ENCODE results near the gene IPPK. TPM values are rescaled to one million over a fixed set of nuclear protein-coding genes. Genes with fewer than 3 reads are reported as not detected.

The IPPK gene
- polyA plus RNA-seq, 4 donors = 3.0 to 6.8 (median 4.7) TPM

DNA sequence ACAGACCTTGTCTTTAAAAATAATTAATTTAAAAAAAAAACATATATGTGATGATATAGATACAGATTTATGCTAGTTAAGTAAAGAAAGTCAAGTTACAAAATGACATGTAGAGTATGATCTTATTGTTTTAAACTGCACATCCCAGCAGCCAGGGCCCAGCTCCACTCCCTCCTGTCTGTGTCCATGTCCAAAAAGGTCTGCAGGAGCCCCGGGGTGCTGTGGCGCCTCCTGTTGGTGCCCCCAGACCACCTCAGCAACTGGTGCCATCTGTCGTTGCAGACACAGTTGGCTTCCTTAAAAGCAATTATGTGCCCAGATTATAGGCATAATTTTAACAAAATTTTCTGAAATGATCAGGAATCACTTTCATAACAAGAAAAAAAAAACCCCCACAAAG, 33.3 kb downstream of the IPPK start:
- no peaks in the 10 kb centered on the region for H3K27me3 ChIP-seq (ENCODE audit: control insufficient read depth in 3 of 3, insufficient read depth in 3 of 3, low read length in 3 of 3)
- WGBS, 3 donors = 85 to 96% (median 91%) methylated on average over 3 of the region's 3 CpGs
- H3K4me3 ChIP-seq (ENCODE audit: low read depth in 1 of 3, low read length in 3 of 3) = no peak overlapping the region
- no peak for DNase-seq
- H3K9me3 ChIP-seq (ENCODE audit: control insufficient read depth in 2 of 2, insufficient read depth in 1 of 2, low read depth in 1 of 2, low read length in 1 of 2) = no peaks in the 10 kb centered on the region
- H3K27ac ChIP-seq (ENCODE audit: low read depth in 1 of 3, low read length in 2 of 3) = no peak overlapping the region
- FAIRE-seq = no peak
- no peaks in the 10 kb centered on the region for H3K4me1 ChIP-seq (ENCODE audit: control insufficient read depth in 3 of 3, insufficient read depth in 2 of 3, low read depth in 1 of 3, low read length in 2 of 3)
- H3K36me3 ChIP-seq (ENCODE audit: control insufficient read depth in 3 of 3, insufficient read depth in 2 of 3, low read depth in 1 of 3, low read length in 3 of 3) = peaks cover 19 to 87% (median 26%) of the 10 kb centered on the region in 3 donors

DNA sequence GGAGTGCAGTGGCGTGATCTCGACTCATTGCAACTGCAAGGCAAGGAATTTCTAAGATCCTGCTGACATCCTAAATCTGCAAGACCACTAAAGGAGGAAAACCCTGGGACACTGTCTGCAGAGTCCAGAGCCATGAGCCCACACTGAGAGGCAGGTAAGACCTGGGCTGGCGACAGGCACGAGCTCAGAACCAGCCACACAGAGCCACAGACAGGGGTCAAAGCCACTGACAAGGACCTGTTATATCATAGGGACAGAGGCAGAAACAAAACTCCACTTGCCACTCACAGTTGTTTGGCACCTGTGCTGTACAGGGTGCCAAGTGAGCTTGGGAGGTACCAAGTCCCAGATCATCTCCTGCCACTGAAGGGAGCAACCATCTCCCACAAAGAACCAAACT, 34.2 kb downstream of the IPPK start:
- no peaks in the 10 kb centered on the region for H3K4me1 ChIP-seq (ENCODE audit: control insufficient read depth in 3 of 3, insufficient read depth in 2 of 3, low read depth in 1 of 3, low read length in 2 of 3)
- peaks cover 18 to 80% (median 21%) of the 10 kb centered on the region in 3 donors for H3K36me3 ChIP-seq (ENCODE audit: control insufficient read depth in 3 of 3, insufficient read depth in 2 of 3, low read depth in 1 of 3, low read length in 3 of 3)
- no peak overlapping the region for H3K27ac ChIP-seq (ENCODE audit: low read depth in 1 of 3, low read length in 2 of 3)
- H3K9me3 ChIP-seq (ENCODE audit: control insufficient read depth in 2 of 2, insufficient read depth in 1 of 2, low read depth in 1 of 2, low read length in 1 of 2) = no peaks in the 10 kb centered on the region
- no peak overlapping the region for H3K4me3 ChIP-seq (ENCODE audit: low read depth in 1 of 3, low read length in 3 of 3)
- DNase-seq = no peak
- H3K27me3 ChIP-seq (ENCODE audit: control insufficient read depth in 3 of 3, insufficient read depth in 3 of 3, low read length in 3 of 3) = no peaks in the 10 kb centered on the region
- no peak for FAIRE-seq
- 93 to 94% (median 93%) methylated on average over 4 of the region's 4 CpGs for WGBS, 3 donors

DNA sequence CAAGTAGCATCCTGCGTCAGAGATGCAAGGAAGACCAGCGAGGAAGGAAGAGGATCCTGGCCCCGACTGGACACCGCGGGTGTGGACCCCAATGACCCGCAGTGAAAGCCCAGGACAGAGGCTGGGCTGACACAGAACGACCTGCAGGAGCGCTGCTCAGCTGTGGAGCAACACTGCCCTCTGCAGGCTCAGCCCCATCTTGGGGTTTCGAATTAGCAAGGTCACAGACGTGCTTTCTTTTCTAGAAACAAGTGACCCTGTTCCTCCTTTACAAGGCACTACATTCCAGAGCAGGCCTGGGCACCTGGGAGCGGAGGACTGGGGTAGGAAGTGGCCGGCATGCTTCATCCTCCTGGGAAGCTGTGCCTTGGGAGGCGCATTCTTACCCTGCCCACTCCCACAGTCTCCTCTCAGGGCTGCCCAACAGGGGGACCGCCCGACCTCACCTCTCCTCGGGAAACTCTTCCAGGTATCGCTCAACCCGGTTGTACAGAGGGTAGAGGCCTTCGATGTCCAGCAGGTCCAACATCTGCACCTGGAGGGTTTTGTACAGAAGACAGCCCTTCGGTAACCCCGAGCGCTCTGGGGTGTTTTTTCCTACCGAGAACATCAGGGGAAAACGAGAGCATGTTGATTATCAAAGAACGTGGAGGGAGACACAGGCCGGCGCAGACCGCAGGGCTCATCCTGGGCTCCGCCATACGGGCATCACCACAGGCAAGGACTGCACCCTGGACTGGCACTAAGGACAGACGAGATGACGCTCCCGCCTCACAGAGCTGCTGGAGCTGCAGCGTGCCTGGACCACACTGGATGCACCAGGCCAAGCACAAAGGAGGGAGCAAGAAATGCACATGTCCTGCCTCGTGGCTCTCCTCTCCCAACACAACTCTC, 35.0 kb downstream of the IPPK start:
- WGBS, 3 donors = 68 to 69% (median 69%) methylated on average over 35 of the region's 35 CpGs
- DNase-seq (peak; percentile 54 to 83), FAIRE-seq (no peak)
- Histone ChIP-seq H3K9me3 (ENCODE audit: control insufficient read depth in 2 of 2, insufficient read depth in 1 of 2, low read depth in 1 of 2, low read length in 1 of 2) (no peaks in the 10 kb centered on the region), H3K36me3 (ENCODE audit: control insufficient read depth in 3 of 3, insufficient read depth in 2 of 3, low read depth in 1 of 3, low read length in 3 of 3) (peaks cover 14 to 74% (median 15%) of the 10 kb centered on the region in 3 donors), H3K4me1 (ENCODE audit: control insufficient read depth in 3 of 3, insufficient read depth in 2 of 3, low read depth in 1 of 3, low read length in 2 of 3) (no peaks in the 10 kb centered on the region), H3K4me3 (ENCODE audit: low read depth in 1 of 3, low read length in 3 of 3) (no peak overlapping the region), H3K27me3 (ENCODE audit: control insufficient read depth in 3 of 3, insufficient read depth in 3 of 3, low read length in 3 of 3) (no peaks in the 10 kb centered on the region), H3K27ac (ENCODE audit: low read depth in 1 of 3, low read length in 2 of 3) (no peak overlapping the region)

DNA sequence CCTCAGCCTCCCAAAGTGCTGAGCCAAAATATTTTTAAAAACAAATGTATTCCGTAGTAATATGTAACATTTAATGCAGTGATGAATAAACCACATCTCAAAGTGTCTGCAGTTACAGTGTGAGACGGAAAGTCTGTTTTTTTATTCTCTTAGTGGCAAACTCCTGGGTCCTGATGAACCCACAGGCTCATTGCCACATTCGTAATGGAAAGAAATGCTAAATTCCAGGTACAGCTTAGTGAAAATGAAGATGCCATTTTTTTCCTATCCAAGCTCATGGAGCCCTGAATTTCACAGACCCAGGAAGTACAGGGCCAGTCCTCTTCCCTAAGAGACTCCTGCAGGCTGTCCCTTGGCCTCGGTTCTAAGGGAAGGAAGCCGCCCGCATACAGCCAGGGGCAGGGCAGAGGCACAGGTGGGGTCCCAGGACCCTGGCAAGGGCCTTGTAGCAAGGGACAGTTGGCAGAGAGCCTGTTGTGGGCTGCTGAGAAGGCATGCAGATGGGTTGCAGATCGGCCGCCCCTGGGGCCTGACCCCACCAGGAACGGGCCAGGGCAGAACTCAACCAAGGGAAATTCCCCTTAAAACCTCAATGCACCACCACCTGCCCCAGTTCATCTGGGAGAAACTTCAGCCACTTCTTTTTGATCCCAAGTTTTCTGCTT, 36.2 kb downstream of the IPPK start:
- DNase-seq (no peak), FAIRE-seq (no peak)
- Histone ChIP-seq H3K27me3 (ENCODE audit: control insufficient read depth in 3 of 3, insufficient read depth in 3 of 3, low read length in 3 of 3) (no peaks in the 10 kb centered on the region), H3K36me3 (ENCODE audit: control insufficient read depth in 3 of 3, insufficient read depth in 2 of 3, low read depth in 1 of 3, low read length in 3 of 3) (peaks cover 13 to 64% (median 15%) of the 10 kb centered on the region in 3 donors), H3K27ac (ENCODE audit: low read depth in 1 of 3, low read length in 2 of 3) (no peak overlapping the region), H3K4me1 (ENCODE audit: control insufficient read depth in 3 of 3, insufficient read depth in 2 of 3, low read depth in 1 of 3, low read length in 2 of 3) (no peaks in the 10 kb centered on the region), H3K4me3 (ENCODE audit: low read depth in 1 of 3, low read length in 3 of 3) (no peak overlapping the region), H3K9me3 (ENCODE audit: control insufficient read depth in 2 of 2, insufficient read depth in 1 of 2, low read depth in 1 of 2, low read length in 1 of 2) (no peaks in the 10 kb centered on the region)
- 84 to 95% (median 90%) methylated on average over 9 of the region's 9 CpGs for WGBS, 3 donors

DNA sequence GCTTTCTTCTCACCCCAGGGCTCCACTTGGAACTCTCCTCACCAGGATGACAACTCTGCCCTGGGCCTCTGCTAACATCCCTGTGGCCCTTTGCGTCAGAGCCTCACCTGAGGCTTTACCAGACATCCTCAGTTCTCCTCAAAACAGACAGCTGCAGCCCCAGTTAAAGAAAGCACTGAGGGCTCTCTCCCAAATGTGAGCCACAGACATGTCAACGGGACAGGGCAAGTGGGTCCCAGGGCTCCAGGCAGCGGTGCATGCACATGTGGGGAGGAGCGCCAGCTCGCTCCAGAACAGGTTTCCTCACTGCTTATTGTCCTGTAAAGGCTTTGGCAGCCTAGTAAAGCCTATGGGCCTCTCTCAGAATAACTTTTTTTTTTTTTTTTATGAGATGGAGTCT, 37.3 kb downstream of the IPPK start:
- no peaks in the 10 kb centered on the region for H3K9me3 ChIP-seq (ENCODE audit: control insufficient read depth in 2 of 2, insufficient read depth in 1 of 2, low read depth in 1 of 2, low read length in 1 of 2)
- no peaks in the 10 kb centered on the region for H3K27me3 ChIP-seq (ENCODE audit: control insufficient read depth in 3 of 3, insufficient read depth in 3 of 3, low read length in 3 of 3)
- H3K4me1 ChIP-seq (ENCODE audit: control insufficient read depth in 3 of 3, insufficient read depth in 2 of 3, low read depth in 1 of 3, low read length in 2 of 3) = no peaks in the 10 kb centered on the region
- WGBS, 3 donors = 97% methylated on average over 5 of the region's 5 CpGs
- no peak overlapping the region for H3K27ac ChIP-seq (ENCODE audit: low read depth in 1 of 3, low read length in 2 of 3)
- no peak for DNase-seq
- no peak overlapping the region for H3K4me3 ChIP-seq (ENCODE audit: low read depth in 1 of 3, low read length in 3 of 3)
- no peak for FAIRE-seq
- peaks cover 9 to 53% (median 10%) of the 10 kb centered on the region in 3 donors for H3K36me3 ChIP-seq (ENCODE audit: control insufficient read depth in 3 of 3, insufficient read depth in 2 of 3, low read depth in 1 of 3, low read length in 3 of 3)

DNA sequence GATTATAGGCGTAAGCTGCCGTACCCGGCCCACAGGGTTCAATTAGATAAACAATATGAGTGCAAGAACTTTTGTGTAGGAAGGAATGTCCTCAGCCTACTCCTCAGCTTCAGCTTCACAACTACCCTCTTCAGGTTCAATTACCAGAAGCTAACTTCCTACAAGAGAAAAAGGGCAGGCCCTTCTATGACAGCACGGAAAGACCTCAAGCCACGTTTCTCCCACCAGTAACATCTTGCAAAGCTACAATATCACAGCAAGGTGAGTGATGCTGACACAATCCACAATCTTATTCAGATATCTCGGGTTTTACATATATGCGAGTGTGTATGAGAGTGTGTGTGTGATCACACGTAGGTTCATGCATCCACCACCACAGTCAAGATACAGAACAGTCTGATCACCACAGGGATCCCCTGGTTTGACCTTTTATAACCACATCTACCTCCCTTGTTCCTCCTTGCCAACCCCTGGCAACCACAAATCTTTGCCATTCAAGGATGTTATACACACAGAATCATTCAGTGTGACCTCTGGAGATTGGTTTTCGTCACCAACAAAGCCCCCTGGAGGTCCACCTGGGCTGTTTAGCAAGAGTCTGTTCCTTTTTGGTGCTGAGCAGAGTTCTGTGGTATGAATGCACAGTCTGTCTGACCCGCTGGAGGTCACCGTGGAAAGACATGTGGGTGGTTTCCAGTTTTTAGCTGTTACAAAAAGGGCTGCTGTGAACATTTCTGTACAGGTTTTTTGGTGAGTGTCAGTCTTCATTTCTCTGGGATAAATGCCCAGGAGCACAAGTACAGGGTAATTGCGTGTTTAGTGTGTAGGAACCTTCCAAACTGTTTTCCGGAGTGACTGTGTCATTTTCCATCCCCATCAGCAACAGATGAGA, 38.2 kb downstream of the IPPK start:
- 89 to 94% (median 90%) methylated on average over 13 of the region's 13 CpGs for WGBS, 3 donors
- no peak overlapping the region for H3K27ac ChIP-seq (ENCODE audit: low read depth in 1 of 3, low read length in 2 of 3)

DNA sequence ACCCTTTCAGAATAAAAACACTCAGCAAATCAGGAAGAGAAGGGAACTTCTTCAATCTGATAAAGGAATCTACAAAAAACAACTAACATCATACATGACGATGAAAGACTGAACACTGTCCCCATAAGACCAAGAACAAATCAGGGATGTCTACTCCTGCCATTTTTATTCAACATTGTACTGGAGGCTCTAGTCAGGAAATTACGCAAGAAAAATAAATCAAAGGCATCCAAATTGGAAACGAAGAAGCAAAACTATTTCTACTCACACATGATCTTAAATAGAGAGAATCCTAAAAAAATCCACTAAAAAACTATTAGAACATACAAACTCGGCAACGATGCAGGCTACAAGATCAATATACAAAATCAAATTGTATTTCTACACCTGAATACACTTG, 42.3 kb downstream of the IPPK start:
- Histone ChIP-seq H3K4me1 (ENCODE audit: control insufficient read depth in 3 of 3, insufficient read depth in 2 of 3, low read depth in 1 of 3, low read length in 2 of 3) (no peaks in the 10 kb centered on the region), H3K27ac (ENCODE audit: low read depth in 1 of 3, low read length in 2 of 3) (no peak overlapping the region), H3K27me3 (ENCODE audit: control insufficient read depth in 3 of 3, insufficient read depth in 3 of 3, low read length in 3 of 3) (no peaks in the 10 kb centered on the region), H3K4me3 (ENCODE audit: low read depth in 1 of 3, low read length in 3 of 3) (no peak overlapping the region), H3K36me3 (ENCODE audit: control insufficient read depth in 3 of 3, insufficient read depth in 2 of 3, low read depth in 1 of 3, low read length in 3 of 3) (peaks cover 3 to 11% (median 5%) of the 10 kb centered on the region in 3 donors), H3K9me3 (ENCODE audit: control insufficient read depth in 2 of 2, insufficient read depth in 1 of 2, low read depth in 1 of 2, low read length in 1 of 2) (no peaks in the 10 kb centered on the region)
- FAIRE-seq (no peak), DNase-seq (no peak)
- WGBS, 3 donors = 89 to 97% (median 96%) methylated on average over 5 of the region's 5 CpGs

More for the DNA sequence above, 38.2 kb downstream of the IPPK start:
- Histone ChIP-seq H3K4me3 (ENCODE audit: low read depth in 1 of 3, low read length in 3 of 3) (no peak overlapping the region), H3K36me3 (ENCODE audit: control insufficient read depth in 3 of 3, insufficient read depth in 2 of 3, low read depth in 1 of 3, low read length in 3 of 3) (peaks cover 5 to 43% (median 9%) of the 10 kb centered on the region in 3 donors), H3K4me1 (ENCODE audit: control insufficient read depth in 3 of 3, insufficient read depth in 2 of 3, low read depth in 1 of 3, low read length in 2 of 3) (no peaks in the 10 kb centered on the region), H3K9me3 (ENCODE audit: control insufficient read depth in 2 of 2, insufficient read depth in 1 of 2, low read depth in 1 of 2, low read length in 1 of 2) (no peaks in the 10 kb centered on the region), H3K27me3 (ENCODE audit: control insufficient read depth in 3 of 3, insufficient read depth in 3 of 3, low read length in 3 of 3) (no peaks in the 10 kb centered on the region)
- DNase-seq = no peak
- FAIRE-seq = no peak

DNA sequence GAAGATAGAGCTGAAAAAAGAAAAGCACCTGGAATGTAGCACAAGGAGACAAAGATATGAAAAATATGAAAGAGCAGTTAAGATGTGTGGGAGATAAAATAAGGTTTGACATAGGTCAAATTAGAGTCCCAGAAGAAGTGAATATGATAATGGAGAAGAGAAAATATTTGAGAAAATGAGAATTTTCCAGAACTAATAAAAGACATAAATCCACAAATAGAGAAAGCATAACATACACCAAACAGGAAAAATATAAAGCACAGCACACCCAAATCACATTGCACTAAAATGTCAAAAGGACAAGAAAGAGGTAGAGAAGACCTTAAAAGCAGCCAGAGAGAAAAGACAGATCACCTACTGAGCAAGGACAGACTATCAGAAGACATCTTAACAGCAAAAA, 43.4 kb downstream of the IPPK start:
- H3K36me3 ChIP-seq (ENCODE audit: control insufficient read depth in 3 of 3, insufficient read depth in 2 of 3, low read depth in 1 of 3, low read length in 3 of 3) = peaks cover 2 to 5% (median 3%) of the 10 kb centered on the region in 3 donors
- FAIRE-seq (no peak), DNase-seq (no peak)
- no peak overlapping the region for H3K4me3 ChIP-seq (ENCODE audit: low read depth in 1 of 3, low read length in 3 of 3)
- H3K4me1 ChIP-seq (ENCODE audit: control insufficient read depth in 3 of 3, insufficient read depth in 2 of 3, low read depth in 1 of 3, low read length in 2 of 3) = no peaks in the 10 kb centered on the region
- no peaks in the 10 kb centered on the region for H3K9me3 ChIP-seq (ENCODE audit: control insufficient read depth in 2 of 2, insufficient read depth in 1 of 2, low read depth in 1 of 2, low read length in 1 of 2)
- H3K27me3 ChIP-seq (ENCODE audit: control insufficient read depth in 3 of 3, insufficient read depth in 3 of 3, low read length in 3 of 3) = no peaks in the 10 kb centered on the region
- H3K27ac ChIP-seq (ENCODE audit: low read depth in 1 of 3, low read length in 2 of 3) = no peak overlapping the region

Measured in small intestine (tissue), 7 donors.